ENCODE measurements around the gene SYDE1. TPM values are rescaled to one million over a fixed set of nuclear protein-coding genes. Genes with fewer than 3 reads are reported as not detected.

SYDE1 gene
- total RNA-seq, 1 experiment from 2014 or later, result 47.7 TPM

DNA sequence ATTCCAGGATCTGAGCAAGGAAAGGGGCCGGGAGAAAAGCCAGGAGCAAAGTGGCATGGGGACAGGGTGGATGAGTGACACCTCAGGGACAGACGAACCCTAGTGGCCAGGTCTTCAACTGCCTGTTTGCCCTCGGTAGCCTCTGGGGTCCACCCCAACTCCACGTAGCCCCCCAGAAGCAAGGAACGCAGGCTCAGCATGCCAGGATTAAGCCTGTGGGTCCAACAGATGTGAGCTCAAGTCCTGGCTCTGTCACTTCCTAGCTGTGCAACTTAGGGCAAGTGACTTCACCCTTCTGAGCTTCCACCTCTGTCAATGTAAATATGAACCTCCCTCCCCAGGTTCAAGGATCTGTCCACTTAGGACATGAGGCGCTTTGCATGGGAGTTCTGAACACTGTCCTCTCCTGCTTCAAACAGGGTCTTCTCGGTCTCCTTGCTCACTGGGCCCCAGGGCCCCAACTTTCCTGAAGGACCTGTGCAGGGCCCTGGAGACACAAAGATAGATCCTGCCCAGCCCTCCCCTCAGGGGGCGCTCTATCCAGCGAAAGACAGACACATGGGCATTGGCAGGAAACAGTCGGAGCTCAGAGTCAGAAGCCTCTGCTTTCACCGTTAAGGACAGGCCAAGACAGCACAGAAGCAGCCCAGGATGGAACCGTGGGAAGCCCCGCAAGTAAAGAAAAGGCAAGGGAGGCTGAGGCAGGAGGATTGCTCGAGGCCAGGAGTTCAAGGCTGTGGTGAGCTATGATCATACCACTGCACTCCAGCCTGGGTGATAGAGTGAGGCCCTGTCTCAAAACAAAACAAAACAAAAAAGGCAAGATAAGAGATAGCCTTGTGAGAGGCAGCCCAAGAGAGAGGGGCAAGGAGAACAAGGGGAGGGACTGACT is 13.2 kb downstream of the SYDE1 start:
- no peak overlapping the region for H3K27ac ChIP-seq (ENCODE audit: low read length)
- BruUV-seq (replicated peaks), result no TSS peak
- H3K4me1 ChIP-seq (ENCODE audit: control insufficient read depth, insufficient read depth, low read length), result peaks cover 7% of the 10 kb centered on the region
- CTCF ChIA-PET, result no interaction called here
- no peak for ATAC-seq
- POLR2A ChIA-PET, result no interaction called here
- H3K27me3 ChIP-seq (ENCODE audit: control insufficient read depth, insufficient read depth, low read length), result no peaks in the 10 kb centered on the region
- in situ Hi-C loops (cut with HindIII; ENCODE audit: low pct_unique_long_range_greater_than_20kb, low sequenced_read_pairs) (no loop called here), intact Hi-C loops (cut with micrococcal nuclease; ENCODE audit: unreplicated experiment) (no loop called here)
- TF ChIP-seq TCF7L2 (IDR thresholded peaks at IDR 0.05; ENCODE audit: low read depth, low read length) (no peak), POLR2AphosphoS5 (IDR thresholded peaks at IDR 0.05; ENCODE audit: low read depth, low read length) (no peak), SIN3A (IDR thresholded peaks at IDR 0.05; ENCODE audit: borderline replicate concordance, insufficient read depth, low read depth, low read length) (no peak)
- TF ChIP-seq, protein P1, sequence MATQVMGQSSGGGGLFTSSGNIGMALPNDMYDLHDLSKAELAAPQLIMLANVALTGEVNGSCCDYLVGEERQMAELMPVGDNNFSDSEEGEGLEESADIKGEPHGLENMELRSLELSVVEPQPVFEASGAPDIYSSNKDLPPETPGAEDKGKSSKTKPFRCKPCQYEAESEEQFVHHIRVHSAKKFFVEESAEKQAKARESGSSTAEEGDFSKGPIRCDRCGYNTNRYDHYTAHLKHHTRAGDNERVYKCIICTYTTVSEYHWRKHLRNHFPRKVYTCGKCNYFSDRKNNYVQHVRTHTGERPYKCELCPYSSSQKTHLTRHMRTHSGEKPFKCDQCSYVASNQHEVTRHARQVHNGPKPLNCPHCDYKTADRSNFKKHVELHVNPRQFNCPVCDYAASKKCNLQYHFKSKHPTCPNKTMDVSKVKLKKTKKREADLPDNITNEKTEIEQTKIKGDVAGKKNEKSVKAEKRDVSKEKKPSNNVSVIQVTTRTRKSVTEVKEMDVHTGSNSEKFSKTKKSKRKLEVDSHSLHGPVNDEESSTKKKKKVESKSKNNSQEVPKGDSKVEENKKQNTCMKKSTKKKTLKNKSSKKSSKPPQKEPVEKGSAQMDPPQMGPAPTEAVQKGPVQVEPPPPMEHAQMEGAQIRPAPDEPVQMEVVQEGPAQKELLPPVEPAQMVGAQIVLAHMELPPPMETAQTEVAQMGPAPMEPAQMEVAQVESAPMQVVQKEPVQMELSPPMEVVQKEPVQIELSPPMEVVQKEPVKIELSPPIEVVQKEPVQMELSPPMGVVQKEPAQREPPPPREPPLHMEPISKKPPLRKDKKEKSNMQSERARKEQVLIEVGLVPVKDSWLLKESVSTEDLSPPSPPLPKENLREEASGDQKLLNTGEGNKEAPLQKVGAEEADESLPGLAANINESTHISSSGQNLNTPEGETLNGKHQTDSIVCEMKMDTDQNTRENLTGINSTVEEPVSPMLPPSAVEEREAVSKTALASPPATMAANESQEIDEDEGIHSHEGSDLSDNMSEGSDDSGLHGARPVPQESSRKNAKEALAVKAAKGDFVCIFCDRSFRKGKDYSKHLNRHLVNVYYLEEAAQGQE (IDR thresholded peaks at IDR 0.05; ENCODE audit: insufficient read depth in 1 of 2, low read depth in 2 of 2, low read length in 1 of 2), result no peak
- TF ChIP-seq, protein P2, sequence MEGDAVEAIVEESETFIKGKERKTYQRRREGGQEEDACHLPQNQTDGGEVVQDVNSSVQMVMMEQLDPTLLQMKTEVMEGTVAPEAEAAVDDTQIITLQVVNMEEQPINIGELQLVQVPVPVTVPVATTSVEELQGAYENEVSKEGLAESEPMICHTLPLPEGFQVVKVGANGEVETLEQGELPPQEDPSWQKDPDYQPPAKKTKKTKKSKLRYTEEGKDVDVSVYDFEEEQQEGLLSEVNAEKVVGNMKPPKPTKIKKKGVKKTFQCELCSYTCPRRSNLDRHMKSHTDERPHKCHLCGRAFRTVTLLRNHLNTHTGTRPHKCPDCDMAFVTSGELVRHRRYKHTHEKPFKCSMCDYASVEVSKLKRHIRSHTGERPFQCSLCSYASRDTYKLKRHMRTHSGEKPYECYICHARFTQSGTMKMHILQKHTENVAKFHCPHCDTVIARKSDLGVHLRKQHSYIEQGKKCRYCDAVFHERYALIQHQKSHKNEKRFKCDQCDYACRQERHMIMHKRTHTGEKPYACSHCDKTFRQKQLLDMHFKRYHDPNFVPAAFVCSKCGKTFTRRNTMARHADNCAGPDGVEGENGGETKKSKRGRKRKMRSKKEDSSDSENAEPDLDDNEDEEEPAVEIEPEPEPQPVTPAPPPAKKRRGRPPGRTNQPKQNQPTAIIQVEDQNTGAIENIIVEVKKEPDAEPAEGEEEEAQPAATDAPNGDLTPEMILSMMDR (IDR thresholded peaks at IDR 0.05), result no peak
- no peaks in the 10 kb centered on the region for H3K36me3 ChIP-seq (ENCODE audit: control insufficient read depth, insufficient read depth, low read length)
- H3K4me3 ChIP-seq (ENCODE audit: low read depth in 2 of 2, low read length in 2 of 2), result no peak overlapping the region
- no peak for DNase-seq (ENCODE audit: low read depth, low spot score)
- H3K9me3 ChIP-seq (ENCODE audit: control insufficient read depth, insufficient read depth, low read depth, low read length), result no peaks in the 10 kb centered on the region

- TF ChIP-seq POLR2AphosphoS5 (IDR thresholded peaks at IDR 0.05; ENCODE audit: low read depth, low read length), result no peak
- no peak for TF ChIP-seq SIN3A (IDR thresholded peaks at IDR 0.05; ENCODE audit: borderline replicate concordance, insufficient read depth, low read depth, low read length)
- TF ChIP-seq, protein P2 (IDR thresholded peaks at IDR 0.05), result no peak
- no peak for TF ChIP-seq TCF7L2 (IDR thresholded peaks at IDR 0.05; ENCODE audit: low read depth, low read length)
- TF ChIP-seq, protein P1 (IDR thresholded peaks at IDR 0.05; ENCODE audit: insufficient read depth in 1 of 2, low read depth in 2 of 2, low read length in 1 of 2), result no peak
- ChIA-PET POLR2A (interaction anchor here (0.6 kb wide), 1 partner anchor 54 kb away, joined by 18 read pairs; no protein-coding TSS in a partner anchor), CTCF (no interaction called here)
- H3K36me3 ChIP-seq (ENCODE audit: control insufficient read depth, insufficient read depth, low read length), result no peaks in the 10 kb centered on the region
- peaks cover 11% of the 10 kb centered on the region for H3K4me1 ChIP-seq (ENCODE audit: control insufficient read depth, insufficient read depth, low read length)
- intact Hi-C loops (cut with micrococcal nuclease; ENCODE audit: unreplicated experiment), result no loop called here
- BruUV-seq (replicated peaks), result no TSS peak
- H3K27ac ChIP-seq (ENCODE audit: low read length), result no peak overlapping the region
- in situ Hi-C loops (cut with HindIII; ENCODE audit: low pct_unique_long_range_greater_than_20kb, low sequenced_read_pairs), result no loop called here
- H3K27me3 ChIP-seq (ENCODE audit: control insufficient read depth, insufficient read depth, low read length), result no peaks in the 10 kb centered on the region
- ATAC-seq (no peak), DNase-seq (ENCODE audit: low read depth, low spot score) (no peak)
- no peak overlapping the region for H3K4me3 ChIP-seq (ENCODE audit: low read depth in 2 of 2, low read length in 2 of 2)
- no peaks in the 10 kb centered on the region for H3K9me3 ChIP-seq (ENCODE audit: control insufficient read depth, insufficient read depth, low read depth, low read length)
These were observed 15.3 kb downstream of the SYDE1 start for GRCh38 chr19:15122331-15123030.
